GM19324 (cell line): ENCODE results near the gene CCNI.
"Not testable (repeated sequence)": the region's sequence is repeated elsewhere in the genome, so short reads cannot be mapped to it uniquely, and the experiment has no call there.

Experiments used
- ATAC-seq: cut with Tn5 transposase; IDR thresholded peaks from one replicate; pipeline ENCODE4 v1.9.1; 2021; ENCODE audit warnings: mild to moderate bottlenecking, moderate library complexity; ENCODE audit not compliant: unreplicated experiment, low FRiP score

Gene CCNI, protein sequence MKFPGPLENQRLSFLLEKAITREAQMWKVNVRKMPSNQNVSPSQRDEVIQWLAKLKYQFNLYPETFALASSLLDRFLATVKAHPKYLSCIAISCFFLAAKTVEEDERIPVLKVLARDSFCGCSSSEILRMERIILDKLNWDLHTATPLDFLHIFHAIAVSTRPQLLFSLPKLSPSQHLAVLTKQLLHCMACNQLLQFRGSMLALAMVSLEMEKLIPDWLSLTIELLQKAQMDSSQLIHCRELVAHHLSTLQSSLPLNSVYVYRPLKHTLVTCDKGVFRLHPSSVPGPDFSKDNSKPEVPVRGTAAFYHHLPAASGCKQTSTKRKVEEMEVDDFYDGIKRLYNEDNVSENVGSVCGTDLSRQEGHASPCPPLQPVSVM

GRCh38 chr4:77075869-77076799 is at the start of gene CCNI:
TSS of gene CCNI (minus strand) at chr4:77075989. CDS start at chr4:77066362, 9,627 bp downstream.
- ATAC-seq: peak; percentile 84

DNA sequence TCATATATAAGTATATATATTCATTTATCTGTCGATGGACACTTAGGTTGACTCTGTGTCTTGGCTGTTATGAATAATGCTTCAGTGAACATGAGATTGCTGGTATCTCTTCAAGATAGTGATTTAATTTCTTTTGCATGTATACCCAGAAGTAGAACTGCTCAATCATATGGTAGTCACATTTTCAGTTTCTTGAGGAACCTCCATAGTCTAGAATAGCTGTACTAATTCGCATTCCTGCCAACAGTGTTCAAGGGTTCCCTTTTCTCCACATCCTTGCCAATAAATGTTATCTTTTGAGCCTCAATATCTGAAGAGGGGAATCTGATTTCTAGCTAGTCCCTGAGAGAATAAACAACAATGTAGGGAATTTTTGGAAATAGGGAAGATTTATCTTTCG is 48.8 kb upstream of the CCNI start:
- no peak for ATAC-seq

DNA sequence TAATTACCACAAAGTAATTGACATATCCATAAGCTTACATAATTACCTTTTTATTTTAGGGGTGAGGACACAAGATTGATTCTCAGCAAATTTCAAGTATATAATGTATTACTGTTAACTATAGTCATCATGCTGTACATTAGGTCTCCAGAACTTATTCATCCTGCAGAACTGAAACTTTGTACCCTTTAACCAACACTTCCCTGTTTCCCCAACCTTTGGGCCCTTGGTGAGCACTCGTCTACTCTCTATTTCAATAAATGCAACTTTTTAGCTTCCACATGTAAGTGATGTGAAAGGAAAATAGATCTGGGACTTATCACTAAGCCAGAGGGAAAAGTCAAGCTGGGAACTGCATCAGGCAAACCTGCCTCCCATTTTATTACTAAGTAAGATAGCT is 47.6 kb upstream of the CCNI start:
- no peak for ATAC-seq

DNA sequence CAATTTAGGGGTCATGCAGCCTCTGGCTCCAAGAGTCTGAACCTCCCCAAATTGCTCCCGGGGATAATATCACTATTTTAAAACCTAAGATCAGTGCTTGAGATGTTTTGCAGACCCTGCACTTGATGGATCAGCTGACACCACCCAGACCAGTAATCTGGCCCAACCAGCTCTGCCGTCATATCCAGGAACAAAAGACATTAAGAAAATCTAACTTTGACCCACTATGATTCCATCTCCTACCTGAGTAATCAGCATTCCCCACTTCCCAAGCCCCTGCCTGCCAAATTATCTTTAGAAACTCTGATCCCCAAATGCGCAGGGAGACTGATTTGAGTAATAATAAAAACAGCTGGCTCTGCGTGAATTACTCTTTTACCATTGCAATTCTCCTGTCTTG is 46.9 kb upstream of the CCNI start:
- no peak for ATAC-seq

DNA sequence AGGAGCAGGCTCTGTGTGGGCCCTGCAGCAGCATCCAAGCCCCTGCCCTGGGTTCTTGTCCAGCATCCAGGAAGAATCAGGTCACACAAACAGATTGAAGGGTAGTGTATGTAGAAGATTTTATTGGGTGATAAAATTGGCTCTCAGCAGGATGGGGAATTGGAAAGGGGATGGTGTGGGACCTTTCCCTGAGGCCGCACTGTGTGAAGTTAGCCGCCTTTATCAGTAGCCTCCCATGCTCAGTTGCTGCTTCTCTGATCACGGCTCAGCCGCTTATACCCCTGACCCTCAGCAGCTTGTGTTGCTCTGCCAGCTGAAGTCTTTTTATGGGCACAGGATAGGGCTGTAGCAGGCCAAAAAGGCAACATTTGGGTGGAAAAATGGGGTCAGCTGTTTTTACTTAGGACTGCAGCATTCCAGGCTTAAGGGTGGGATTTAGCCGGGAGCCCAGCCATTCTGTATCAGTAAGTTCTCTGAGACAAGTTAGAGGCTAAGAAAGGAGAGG is 46.0 kb upstream of the CCNI start:
- no peak for ATAC-seq

DNA sequence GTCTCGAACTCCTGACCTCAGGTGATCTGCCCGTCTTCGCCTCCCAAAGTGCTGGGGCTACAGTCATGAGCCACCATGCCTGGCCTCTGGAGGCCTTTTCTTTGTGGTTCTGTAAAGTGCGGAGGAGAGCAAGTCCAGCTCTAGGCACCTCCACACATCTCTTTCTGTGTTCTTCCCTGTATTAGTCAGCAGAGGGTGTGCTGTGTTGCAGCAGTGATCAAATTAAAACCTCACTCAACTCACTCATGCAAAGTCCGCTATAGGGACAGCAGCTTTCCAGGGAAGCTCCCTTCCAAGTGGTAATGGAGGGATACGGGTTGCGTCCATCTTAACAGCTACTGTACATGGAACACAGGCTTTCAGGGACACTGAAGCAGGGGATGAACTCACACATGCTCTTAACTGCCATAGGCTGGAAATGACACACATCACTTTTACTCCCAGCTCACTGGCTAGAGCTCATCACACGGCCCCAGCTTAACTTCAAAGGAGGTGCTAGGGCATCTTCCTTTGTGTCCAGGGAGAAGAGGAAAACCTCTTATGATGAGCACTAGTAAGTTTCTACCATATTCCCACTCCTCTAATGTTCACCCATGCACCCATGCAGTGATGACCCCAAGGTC is 45.2 kb upstream of the CCNI start:
- no peak for ATAC-seq

- no peak for ATAC-seq
These were observed 41.9 kb upstream of the CCNI start for GRCh38 chr4:77117721-77118120.

DNA sequence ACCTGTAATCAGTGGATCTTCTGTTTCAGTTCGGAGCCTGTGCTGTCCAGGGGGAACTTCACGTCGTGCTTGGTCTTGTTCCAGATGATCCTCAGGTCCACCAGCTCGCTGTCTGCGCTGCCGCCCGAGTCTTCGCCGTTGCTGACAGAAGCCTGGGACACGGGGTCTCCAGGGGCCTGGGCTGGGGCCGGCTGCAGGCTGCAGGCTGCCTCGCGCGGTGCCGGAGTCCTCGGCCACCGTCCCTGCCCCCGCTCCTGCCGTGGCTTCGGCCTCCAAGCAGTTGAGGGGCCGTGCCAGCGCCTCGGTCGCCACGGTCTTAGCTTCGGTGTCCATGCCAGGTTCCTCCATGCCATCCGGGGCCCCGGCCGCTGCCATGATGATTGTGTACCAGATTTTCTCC is 37.3 kb upstream of the CCNI start:
- ATAC-seq: no peak

GRCh38 chr4:77110730-77111129 is 34.9 kb upstream of the CCNI start:
- ATAC-seq: no peak

- no peak for ATAC-seq
These were observed 29.2 kb upstream of the CCNI start for GRCh38 chr4:77104791-77105540.

DNA sequence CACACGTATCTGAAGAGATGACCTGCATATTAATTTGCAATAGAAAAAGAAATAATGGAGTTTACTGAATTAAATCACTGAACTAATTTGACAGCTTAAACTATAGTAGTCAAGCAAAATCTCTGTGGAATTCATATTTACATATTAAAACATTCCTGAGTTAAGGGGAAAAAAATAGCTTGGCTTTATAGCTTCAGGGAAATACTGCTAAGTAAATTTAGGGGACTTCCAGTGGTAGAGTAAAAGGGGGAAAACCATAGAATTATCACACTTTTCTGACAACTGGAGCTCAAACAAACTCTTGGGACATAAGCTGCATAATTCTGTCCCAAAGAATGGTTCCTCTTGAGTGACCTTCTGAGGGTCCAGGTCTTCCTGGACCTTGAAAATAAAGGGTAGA is 28.6 kb upstream of the CCNI start:
- ATAC-seq: no peak

GRCh38 chr4:77100234-77100633 is 24.4 kb upstream of the CCNI start:
- ATAC-seq: no peak

- no peak for ATAC-seq
These were observed 21.8 kb upstream of the CCNI start for GRCh38 chr4:77097611-77098010.

GRCh38 chr4:77095101-77095821 is 19.5 kb upstream of the CCNI start:
- ATAC-seq: peak; percentile 92

GRCh38 chr4:77094496-77094895 is 18.7 kb upstream of the CCNI start:
- no peak for ATAC-seq

DNA sequence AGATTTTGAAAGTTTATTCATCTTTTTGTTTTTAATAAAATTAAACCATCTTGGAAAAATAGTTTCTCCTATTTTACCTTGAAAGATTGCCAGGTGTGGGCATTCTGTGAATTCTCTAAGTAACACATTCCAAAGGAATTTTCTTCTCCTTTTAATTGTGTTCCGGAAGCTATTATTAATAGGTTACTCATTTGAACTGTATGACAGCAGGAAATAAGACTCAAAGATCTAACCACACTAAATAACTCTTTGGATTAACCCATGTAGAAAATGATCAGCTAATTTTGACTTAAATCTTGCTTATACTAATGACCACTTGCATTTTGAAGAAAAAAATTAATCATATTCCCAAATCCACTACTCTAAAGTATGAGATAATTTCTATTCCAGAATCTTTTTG is 17.6 kb upstream of the CCNI start:
- no peak for ATAC-seq

GRCh38 chr4:77092975-77093374 is 17.2 kb upstream of the CCNI start:
- ATAC-seq: no peak

DNA sequence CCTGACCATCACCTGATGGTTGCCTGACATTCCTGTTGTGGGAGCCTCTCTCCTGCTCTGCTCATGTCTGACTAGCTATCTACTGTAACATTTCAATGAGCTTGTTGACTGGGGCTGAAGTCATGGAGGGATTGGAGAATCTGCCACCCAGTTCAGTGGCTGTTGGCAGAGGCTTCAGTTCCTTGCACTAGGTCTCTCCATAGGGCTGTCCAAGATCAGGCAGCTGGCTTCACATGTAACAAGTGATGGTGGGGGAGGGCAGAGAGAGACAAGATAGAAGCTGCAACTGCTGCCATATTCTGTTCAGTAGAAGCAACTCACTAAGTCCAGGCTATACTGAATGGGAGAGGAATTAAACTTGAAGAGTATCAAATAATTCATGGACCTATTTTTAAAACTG is 14.1 kb upstream of the CCNI start:
- no peak for ATAC-seq

GRCh38 chr4:77087027-77087426 is 11.2 kb upstream of the CCNI start:
- not testable (repeated sequence) for ATAC-seq
